ENCODE data around the gene PGM2L1.
"Not testable (repeated sequence)": the region's sequence is repeated elsewhere in the genome, so short reads cannot be mapped to it uniquely, and the experiment has no call there.

The PGM2L1 gene

GRCh38 chr11:74398244-74399159 is at the start of gene PGM2L1:
Gene PGM2L1 (minus strand): TSS chr11:74398433. CDS start chr11:74398161, 272 bp downstream.
- DNase-seq: peak; percentile 89

- no peak for DNase-seq
Measured at GRCh38 chr11:74447720-74448119, 49.5 kb upstream of the PGM2L1 start.

- DNase-seq: no peak
Measured at GRCh38 chr11:74446532-74446938, 48.3 kb upstream of the PGM2L1 start.

GRCh38 chr11:74444173-74444826 is 46.1 kb upstream of the PGM2L1 start:
- DNase-seq: no peak

GRCh38 chr11:74443071-74443864 is 45.0 kb upstream of the PGM2L1 start:
- no peak for DNase-seq

GRCh38 chr11:74442636-74443035 is 44.4 kb upstream of the PGM2L1 start:
- DNase-seq: no peak

- DNase-seq: no peak
Measured at GRCh38 chr11:74438681-74439080, 40.4 kb upstream of the PGM2L1 start.

- DNase-seq: no peak
Measured at GRCh38 chr11:74437441-74438042, 39.3 kb upstream of the PGM2L1 start.

- DNase-seq: no peak
Measured at GRCh38 chr11:74434528-74434927, 36.3 kb upstream of the PGM2L1 start.

- DNase-seq: no peak
Measured at GRCh38 chr11:74429205-74429604, 31.0 kb upstream of the PGM2L1 start.

- no peak for DNase-seq
Measured at GRCh38 chr11:74427384-74427886, 29.2 kb upstream of the PGM2L1 start.

GRCh38 chr11:74425100-74425499 is 26.9 kb upstream of the PGM2L1 start:
- DNase-seq: no peak

- no peak for DNase-seq
Measured at GRCh38 chr11:74418509-74418895, 20.3 kb upstream of the PGM2L1 start.

- no peak for DNase-seq
Measured at GRCh38 chr11:74417860-74418508, 19.8 kb upstream of the PGM2L1 start.

GRCh38 chr11:74417379-74417804 is 19.2 kb upstream of the PGM2L1 start:
- no peak for DNase-seq

- DNase-seq: not testable (repeated sequence)
Measured at GRCh38 chr11:74416974-74417373, 18.7 kb upstream of the PGM2L1 start.

GRCh38 chr11:74412733-74413359 is 14.6 kb upstream of the PGM2L1 start:
- DNase-seq: no peak

GRCh38 chr11:74412321-74412720 is 14.1 kb upstream of the PGM2L1 start:
- DNase-seq: no peak

- no peak for DNase-seq
Measured at GRCh38 chr11:74409633-74410032, 11.4 kb upstream of the PGM2L1 start.

GRCh38 chr11:74403607-74404321 is 5.5 kb upstream of the PGM2L1 start:
- DNase-seq: no peak

- DNase-seq: no peak
Measured at GRCh38 chr11:74400606-74401005, 2.4 kb upstream of the PGM2L1 start.
